ENCODE results near the gene PRKCB. TPM values are rescaled to one million over a fixed set of nuclear protein-coding genes. Genes with fewer than 3 reads are reported as not detected.

PRKCB gene
- total RNA-seq, 1 experiment from 2014 or later: not detected

DNA sequence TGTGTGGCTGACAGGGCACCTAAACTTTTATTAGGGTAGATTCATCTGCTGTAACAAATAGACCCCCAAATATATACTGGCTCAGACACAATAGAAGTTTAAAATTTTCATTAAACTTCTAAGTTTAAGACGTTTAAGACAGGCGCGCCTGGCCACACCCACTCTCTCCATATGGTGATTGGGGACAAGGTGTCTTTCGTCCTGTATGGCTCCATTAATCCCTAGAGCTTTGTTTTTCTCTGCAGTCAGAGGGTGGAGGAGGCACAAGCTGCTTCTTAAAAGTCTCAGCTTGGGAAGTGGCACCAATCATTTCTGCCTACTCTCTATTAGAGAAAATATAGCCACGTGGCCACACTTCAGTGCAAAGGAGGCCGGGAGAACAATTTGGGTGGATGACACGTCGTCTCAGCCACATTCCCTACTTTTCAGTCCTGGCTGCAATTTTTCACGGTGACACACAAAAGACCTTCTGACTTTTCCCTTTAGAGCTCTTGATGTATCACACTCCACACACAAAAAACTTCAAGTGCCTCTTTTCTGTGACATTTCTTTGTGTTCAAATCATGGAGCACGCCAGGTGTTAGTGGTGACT, 294.8 kb downstream of the PRKCB start:
- no peaks in the 10 kb centered on the region for H3K9me3 Mint-ChIP-seq (ENCODE audit: low read depth, unreplicated experiment)
- CTCF ChIA-PET: no interaction called here
- no peaks in the 10 kb centered on the region for H3K36me3 Mint-ChIP-seq (ENCODE audit: insufficient read depth, unreplicated experiment)
- no peak overlapping the region for H3K27ac Mint-ChIP-seq (ENCODE audit: unreplicated experiment)
- TF ChIP-seq, protein P1, sequence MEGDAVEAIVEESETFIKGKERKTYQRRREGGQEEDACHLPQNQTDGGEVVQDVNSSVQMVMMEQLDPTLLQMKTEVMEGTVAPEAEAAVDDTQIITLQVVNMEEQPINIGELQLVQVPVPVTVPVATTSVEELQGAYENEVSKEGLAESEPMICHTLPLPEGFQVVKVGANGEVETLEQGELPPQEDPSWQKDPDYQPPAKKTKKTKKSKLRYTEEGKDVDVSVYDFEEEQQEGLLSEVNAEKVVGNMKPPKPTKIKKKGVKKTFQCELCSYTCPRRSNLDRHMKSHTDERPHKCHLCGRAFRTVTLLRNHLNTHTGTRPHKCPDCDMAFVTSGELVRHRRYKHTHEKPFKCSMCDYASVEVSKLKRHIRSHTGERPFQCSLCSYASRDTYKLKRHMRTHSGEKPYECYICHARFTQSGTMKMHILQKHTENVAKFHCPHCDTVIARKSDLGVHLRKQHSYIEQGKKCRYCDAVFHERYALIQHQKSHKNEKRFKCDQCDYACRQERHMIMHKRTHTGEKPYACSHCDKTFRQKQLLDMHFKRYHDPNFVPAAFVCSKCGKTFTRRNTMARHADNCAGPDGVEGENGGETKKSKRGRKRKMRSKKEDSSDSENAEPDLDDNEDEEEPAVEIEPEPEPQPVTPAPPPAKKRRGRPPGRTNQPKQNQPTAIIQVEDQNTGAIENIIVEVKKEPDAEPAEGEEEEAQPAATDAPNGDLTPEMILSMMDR (IDR thresholded peaks at IDR 0.05; ENCODE audit: unreplicated experiment): no peak
- H3K27me3 Mint-ChIP-seq (ENCODE audit: unreplicated experiment): peaks cover 16% of the 10 kb centered on the region
- no peaks in the 10 kb centered on the region for H3K4me1 Mint-ChIP-seq (ENCODE audit: low read depth, unreplicated experiment)
- BruUV-seq (replicated peaks): no TSS peak
- H3K4me3 Mint-ChIP-seq (ENCODE audit: low read depth, unreplicated experiment): no peak overlapping the region
- no peak for DNase-seq
- intact Hi-C loops (cut with micrococcal nuclease; ENCODE audit: unreplicated experiment): no loop called here

DNA sequence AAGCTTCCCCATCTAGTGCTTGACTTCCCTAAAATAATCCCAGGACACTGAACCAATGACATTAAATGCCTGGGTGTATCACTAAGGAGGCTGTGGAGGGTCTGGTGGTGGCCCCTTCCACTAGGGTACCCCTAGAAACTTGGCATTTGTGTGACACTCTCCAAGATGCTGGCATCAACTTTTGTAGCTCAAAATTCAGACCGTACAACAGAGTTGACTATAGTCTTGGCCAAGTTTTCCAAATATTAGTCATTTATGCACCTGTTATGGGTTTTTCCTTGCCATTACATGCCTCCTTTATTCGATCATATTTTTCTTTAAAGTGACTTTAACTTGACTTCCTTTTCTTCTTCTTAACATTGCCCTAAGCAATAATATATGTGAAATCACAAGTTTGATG, 295.5 kb downstream of the PRKCB start:
- H3K4me1 Mint-ChIP-seq (ENCODE audit: low read depth, unreplicated experiment): no peaks in the 10 kb centered on the region
- no TSS peak for BruUV-seq (replicated peaks)
- no peak for DNase-seq
- no peaks in the 10 kb centered on the region for H3K9me3 Mint-ChIP-seq (ENCODE audit: low read depth, unreplicated experiment)
- TF ChIP-seq, protein P1 (IDR thresholded peaks at IDR 0.05; ENCODE audit: unreplicated experiment): no peak
- H3K4me3 Mint-ChIP-seq (ENCODE audit: low read depth, unreplicated experiment): no peak overlapping the region
- peaks cover 9% of the 10 kb centered on the region for H3K27me3 Mint-ChIP-seq (ENCODE audit: unreplicated experiment)
- CTCF ChIA-PET: no interaction called here
- H3K36me3 Mint-ChIP-seq (ENCODE audit: insufficient read depth, unreplicated experiment): no peaks in the 10 kb centered on the region
- H3K27ac Mint-ChIP-seq (ENCODE audit: unreplicated experiment): no peak overlapping the region
- intact Hi-C loops (cut with micrococcal nuclease; ENCODE audit: unreplicated experiment): no loop called here

DNA sequence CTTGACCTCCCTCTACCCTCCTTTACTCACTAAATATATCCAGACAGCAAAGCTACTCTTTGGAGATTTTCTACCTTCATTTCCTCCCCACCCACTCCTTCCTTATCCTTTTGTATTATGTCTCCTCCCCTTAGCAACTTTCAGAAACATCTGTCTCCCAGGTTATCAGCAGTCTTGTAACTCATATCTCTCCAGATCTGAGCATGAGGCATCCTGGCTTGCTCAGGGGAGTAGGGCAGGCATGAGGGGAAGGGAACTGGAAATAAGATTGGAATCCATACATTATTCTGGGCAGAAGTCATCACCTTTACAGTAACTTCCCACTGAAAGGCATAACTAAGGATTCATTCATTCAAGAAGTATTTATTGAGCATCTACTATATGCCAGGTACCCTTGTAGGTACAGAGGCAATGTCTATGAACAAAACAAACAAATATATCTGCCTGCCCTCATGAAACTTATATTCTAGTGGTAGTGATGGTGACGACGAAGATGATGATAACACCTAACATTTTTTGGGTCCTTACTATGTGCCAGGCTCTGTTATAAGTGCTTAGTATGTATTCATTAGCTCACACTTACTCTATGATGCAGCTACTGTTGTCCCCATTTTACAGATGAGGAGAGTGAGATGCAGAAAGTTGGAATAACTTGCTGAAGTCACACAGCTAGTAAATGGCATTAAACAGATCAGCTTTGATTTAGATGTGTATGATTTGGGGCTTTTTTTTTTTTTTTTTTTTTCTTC, 296.4 kb downstream of the PRKCB start:
- Mint-ChIP-seq H3K36me3 (ENCODE audit: insufficient read depth, unreplicated experiment) (no peaks in the 10 kb centered on the region), H3K9me3 (ENCODE audit: low read depth, unreplicated experiment) (no peaks in the 10 kb centered on the region), H3K4me3 (ENCODE audit: low read depth, unreplicated experiment) (no peak overlapping the region), H3K27me3 (ENCODE audit: unreplicated experiment) (peaks cover 8% of the 10 kb centered on the region), H3K27ac (ENCODE audit: unreplicated experiment) (no peak overlapping the region), H3K4me1 (ENCODE audit: low read depth, unreplicated experiment) (no peaks in the 10 kb centered on the region)
- TF ChIP-seq, protein P1 (IDR thresholded peaks at IDR 0.05; ENCODE audit: unreplicated experiment): no peak
- BruUV-seq (replicated peaks): no TSS peak
- CTCF ChIA-PET: no interaction called here
- DNase-seq: no peak
- intact Hi-C loops (cut with micrococcal nuclease; ENCODE audit: unreplicated experiment): no loop called here

DNA sequence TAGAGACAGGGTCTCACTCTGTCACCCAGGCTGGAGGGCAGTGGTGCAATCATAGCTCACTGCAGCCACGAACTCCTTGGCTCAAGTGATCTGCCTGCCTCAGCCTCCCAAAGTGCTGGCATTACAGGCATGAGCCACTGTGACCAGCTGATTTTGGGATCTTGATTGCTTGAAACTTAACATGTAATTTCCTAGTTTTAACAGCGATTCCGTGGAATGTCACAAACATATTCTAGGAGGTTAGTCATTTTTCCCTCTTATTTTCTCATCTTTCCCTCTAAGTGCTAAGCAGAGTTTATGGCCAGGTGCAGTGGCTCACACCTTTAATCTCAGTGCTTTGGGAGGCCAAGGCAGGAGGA, 297.0 kb downstream of the PRKCB start:
- TF ChIP-seq, protein P1 (IDR thresholded peaks at IDR 0.05; ENCODE audit: unreplicated experiment): no peak
- Mint-ChIP-seq H3K4me3 (ENCODE audit: low read depth, unreplicated experiment) (no peak overlapping the region), H3K27me3 (ENCODE audit: unreplicated experiment) (peaks cover 8% of the 10 kb centered on the region), H3K36me3 (ENCODE audit: insufficient read depth, unreplicated experiment) (no peaks in the 10 kb centered on the region), H3K9me3 (ENCODE audit: low read depth, unreplicated experiment) (no peaks in the 10 kb centered on the region), H3K4me1 (ENCODE audit: low read depth, unreplicated experiment) (no peaks in the 10 kb centered on the region), H3K27ac (ENCODE audit: unreplicated experiment) (no peak overlapping the region)
- CTCF ChIA-PET: no interaction called here
- intact Hi-C loops (cut with micrococcal nuclease; ENCODE audit: unreplicated experiment): no loop called here
- DNase-seq: no peak
- no TSS peak for BruUV-seq (replicated peaks)
